Activated T-helper 9 cell treated with anti-CD3 and anti-CD28 coated beads, Interleukin-2, amount 50 U/mL, for 16 hours (primary cell): ENCODE measurements around the gene RPL39L.
"Not testable (repeated sequence)": the region's sequence is repeated elsewhere in the genome, so short reads cannot be mapped to it uniquely, and the experiment has no call there.

Source experiments
- DNase-seq: peaks from one replicate; pipeline ENCODE4 v3.0.0-alpha.2; 2020; ENCODE audit warnings: low read depth

Gene RPL39L

GRCh38 chr3:187136936-187137335 lies 2.4 kb downstream of the RPL39L start:
- no peak for DNase-seq

- DNase-seq = no peak
These were observed 3.0 kb downstream of the RPL39L start for GRCh38 chr3:187136337-187136736.

GRCh38 chr3:187135172-187135690 lies 4.1 kb downstream of the RPL39L start:
- not testable (repeated sequence) for DNase-seq

GRCh38 chr3:187133181-187133580 lies 6.1 kb downstream of the RPL39L start:
- not testable (repeated sequence) for DNase-seq

- no peak for DNase-seq
These were observed 6.6 kb downstream of the RPL39L start for GRCh38 chr3:187132666-187133065.

GRCh38 chr3:187131981-187132380 lies 7.3 kb downstream of the RPL39L start:
- DNase-seq = no peak

- no peak for DNase-seq
These were observed 8.8 kb downstream of the RPL39L start for GRCh38 chr3:187130346-187131066.

- no peak for DNase-seq
These were observed 13.8 kb downstream of the RPL39L start for GRCh38 chr3:187125319-187126031.

GRCh38 chr3:187122261-187122660 lies 17.0 kb downstream of the RPL39L start:
- DNase-seq = no peak

GRCh38 chr3:187120326-187120725 lies 19.0 kb downstream of the RPL39L start:
- no peak for DNase-seq

- no peak for DNase-seq
These were observed 24.8 kb downstream of the RPL39L start for GRCh38 chr3:187114511-187114910.

GRCh38 chr3:187112934-187113793 lies 26.1 kb downstream of the RPL39L start:
- DNase-seq = no peak

GRCh38 chr3:187110156-187110555 lies 29.1 kb downstream of the RPL39L start:
- DNase-seq = no peak

- no peak for DNase-seq
These were observed 31.3 kb downstream of the RPL39L start for GRCh38 chr3:187107989-187108388.

- no peak for DNase-seq
These were observed 33.6 kb downstream of the RPL39L start for GRCh38 chr3:187105700-187106099.

GRCh38 chr3:187104933-187105332 lies 34.4 kb downstream of the RPL39L start:
- no peak for DNase-seq

GRCh38 chr3:187104342-187104741 lies 35.0 kb downstream of the RPL39L start:
- no peak for DNase-seq

GRCh38 chr3:187103251-187103650 lies 36.0 kb downstream of the RPL39L start:
- no peak for DNase-seq

- DNase-seq = no peak
These were observed 37.1 kb downstream of the RPL39L start for GRCh38 chr3:187102073-187102634.

GRCh38 chr3:187101184-187102072 lies 37.9 kb downstream of the RPL39L start:
- DNase-seq = peak; percentile 34

GRCh38 chr3:187098923-187099512 lies 40.3 kb downstream of the RPL39L start:
- DNase-seq = no peak
